Hematopoietic multipotent progenitor cell treated with erythropoietin and hydrocortisone succinate and interleukin-3 and kit ligand, for 17 days (in vitro differentiated cells): Measurements from ENCODE around the gene LYPD8.

Experiments used
- DNase-seq: peaks from one replicate; pipeline ENCODE4 v3.0.0-alpha.2; 2015; ENCODE audit warnings: low spot score

The LYPD8 gene

GRCh38 chr1:248697907-248698306 lies 57.7 kb downstream of the LYPD8 start:
- DNase-seq, result no peak

GRCh38 chr1:248696774-248697173 lies 58.8 kb downstream of the LYPD8 start:
- no peak for DNase-seq

GRCh38 chr1:248696261-248696660 lies 59.3 kb downstream of the LYPD8 start:
- DNase-seq, result no peak

GRCh38 chr1:248695451-248696132 lies 60.0 kb downstream of the LYPD8 start:
- DNase-seq, result no peak

- no peak for DNase-seq
Observed at GRCh38 chr1:248691567-248692155, 63.9 kb downstream of the LYPD8 start.
